Measurements from ENCODE around the gene SCN2B. TPM values are rescaled to one million over a fixed set of nuclear protein-coding genes. Genes with fewer than 3 reads are reported as not detected.

SCN2B gene
- total RNA-seq, 2 experiments from 2014 or later = not detected

- H3K4me1 Mint-ChIP-seq (ENCODE audit: low read depth) = no peaks in the 10 kb centered on the region
- ChIA-PET POLR2A (no interaction called here), CTCF (no interaction called here)
- no peak for TF ChIP-seq CTCF (IDR thresholded peaks at IDR 0.05)
- no peak overlapping the region for H3K4me3 Mint-ChIP-seq
- no peaks in the 10 kb centered on the region for H3K36me3 ChIP-seq (ENCODE audit: insufficient read depth, low read length)
- no peaks in the 10 kb centered on the region for H3K36me3 Mint-ChIP-seq (ENCODE audit: low read depth)
- no peak overlapping the region for H3K27ac ChIP-seq (ENCODE audit: low read depth in 1 of 2, low read length in 2 of 2)
- H3K4me3 ChIP-seq (ENCODE audit: low read length) = no peak overlapping the region
- ATAC-seq (ENCODE audit: poor library complexity) (no peak), DNase-seq (no peak)
- no peaks in the 10 kb centered on the region for H3K27me3 ChIP-seq (ENCODE audit: control insufficient read depth in 1 of 2, insufficient read depth in 2 of 2, low read length in 2 of 2)
- no peaks in the 10 kb centered on the region for H3K9me3 Mint-ChIP-seq
- peaks cover 8% of the 10 kb centered on the region for H3K27me3 Mint-ChIP-seq
- no peaks in the 10 kb centered on the region for H3K9me3 ChIP-seq (ENCODE audit: control insufficient read depth in 1 of 2, insufficient read depth in 1 of 2, low read length in 2 of 2)
- H3K27ac Mint-ChIP-seq = no peak overlapping the region
- no peaks in the 10 kb centered on the region for H3K4me1 ChIP-seq (ENCODE audit: insufficient read depth, low read length)
- intact Hi-C loops (cut with DNase I, micrococcal nuclease) = no loop called here
Measured at GRCh38 chr11:118126082-118126838, 50.2 kb downstream of the SCN2B start.

GRCh38 chr11:118124929-118125535 is 51.4 kb downstream of the SCN2B start:
- TF ChIP-seq CTCF (IDR thresholded peaks at IDR 0.05) = no peak
- no peak overlapping the region for H3K27ac Mint-ChIP-seq
- Histone ChIP-seq H3K27me3 (ENCODE audit: control insufficient read depth in 1 of 2, insufficient read depth in 2 of 2, low read length in 2 of 2) (no peaks in the 10 kb centered on the region), H3K4me3 (ENCODE audit: low read length) (no peak overlapping the region), H3K9me3 (ENCODE audit: control insufficient read depth in 1 of 2, insufficient read depth in 1 of 2, low read length in 2 of 2) (no peaks in the 10 kb centered on the region), H3K36me3 (ENCODE audit: insufficient read depth, low read length) (no peaks in the 10 kb centered on the region), H3K4me1 (ENCODE audit: insufficient read depth, low read length) (no peaks in the 10 kb centered on the region), H3K27ac (ENCODE audit: low read depth in 1 of 2, low read length in 2 of 2) (no peak overlapping the region)
- ChIA-PET POLR2A (no interaction called here), CTCF (no interaction called here)
- peaks cover 8% of the 10 kb centered on the region for H3K27me3 Mint-ChIP-seq
- H3K36me3 Mint-ChIP-seq (ENCODE audit: low read depth) = no peaks in the 10 kb centered on the region
- intact Hi-C loops (cut with DNase I, micrococcal nuclease) = no loop called here
- H3K4me1 Mint-ChIP-seq (ENCODE audit: low read depth) = no peaks in the 10 kb centered on the region
- H3K4me3 Mint-ChIP-seq = no peak overlapping the region
- H3K9me3 Mint-ChIP-seq = no peaks in the 10 kb centered on the region
- ATAC-seq (ENCODE audit: poor library complexity) (no peak), DNase-seq (no peak)

- intact Hi-C loops (cut with DNase I, micrococcal nuclease) = no loop called here
- Mint-ChIP-seq H3K4me3 (no peak overlapping the region), H3K36me3 (ENCODE audit: low read depth) (no peaks in the 10 kb centered on the region), H3K4me1 (ENCODE audit: low read depth) (no peaks in the 10 kb centered on the region), H3K27ac (no peak overlapping the region), H3K27me3 (no peaks in the 10 kb centered on the region), H3K9me3 (no peaks in the 10 kb centered on the region)
- no peak overlapping the region for H3K27ac ChIP-seq (ENCODE audit: low read depth in 1 of 2, low read length in 2 of 2)
- DNase-seq (no peak), ATAC-seq (ENCODE audit: poor library complexity) (no peak)
- ChIA-PET POLR2A (no interaction called here), CTCF (no interaction called here)
- TF ChIP-seq CTCF (IDR thresholded peaks at IDR 0.05) = no peak
- H3K4me1 ChIP-seq (ENCODE audit: insufficient read depth, low read length) = peaks cover 3% of the 10 kb centered on the region
- no peak overlapping the region for H3K4me3 ChIP-seq (ENCODE audit: low read length)
- H3K9me3 ChIP-seq (ENCODE audit: control insufficient read depth in 1 of 2, insufficient read depth in 1 of 2, low read length in 2 of 2) = no peaks in the 10 kb centered on the region
- H3K36me3 ChIP-seq (ENCODE audit: insufficient read depth, low read length) = no peaks in the 10 kb centered on the region
- peaks cover 0 to 3% of the 10 kb centered on the region in 2 experiments for H3K27me3 ChIP-seq (ENCODE audit: control insufficient read depth in 1 of 2, insufficient read depth in 2 of 2, low read length in 2 of 2)
Measured at GRCh38 chr11:118120793-118121192, 55.6 kb downstream of the SCN2B start.
